Coronary artery (tissue), 2 donors: ENCODE results near the gene STK11IP.

Experiments used
- DNase-seq: peaks from one replicate; pipeline ENCODE4 v3.0.0-alpha.2; 2017; ENCODE audit warnings: low spot score
- H3K27ac ChIP-seq, 2 donors: fragments of 200-600 bp; sonication (generic); one replicate each; pipeline ENCODE4 v1.5.1; 2016 to 2019
- H3K4me3 ChIP-seq: fragments of 200-600 bp; sonication (generic); 2 replicates; pipeline ENCODE4 v1.5.1; 2016; ENCODE audit warnings: mild to moderate bottlenecking, moderate library complexity
- TF ChIP-seq, protein P1 (sequence below): fragments of 200-600 bp; sonication (generic); IDR thresholded peaks from one replicate; pipeline ENCODE4 v1.5.1; 2019; ENCODE audit warnings: antibody characterized with exemption

STK11IP gene

GRCh38 chr2:219620546-219620945, 22.9 kb downstream of the STK11IP start:
- no peak overlapping the region for H3K4me3 ChIP-seq
- no peak overlapping the region for H3K27ac ChIP-seq
- TF ChIP-seq, protein P1, sequence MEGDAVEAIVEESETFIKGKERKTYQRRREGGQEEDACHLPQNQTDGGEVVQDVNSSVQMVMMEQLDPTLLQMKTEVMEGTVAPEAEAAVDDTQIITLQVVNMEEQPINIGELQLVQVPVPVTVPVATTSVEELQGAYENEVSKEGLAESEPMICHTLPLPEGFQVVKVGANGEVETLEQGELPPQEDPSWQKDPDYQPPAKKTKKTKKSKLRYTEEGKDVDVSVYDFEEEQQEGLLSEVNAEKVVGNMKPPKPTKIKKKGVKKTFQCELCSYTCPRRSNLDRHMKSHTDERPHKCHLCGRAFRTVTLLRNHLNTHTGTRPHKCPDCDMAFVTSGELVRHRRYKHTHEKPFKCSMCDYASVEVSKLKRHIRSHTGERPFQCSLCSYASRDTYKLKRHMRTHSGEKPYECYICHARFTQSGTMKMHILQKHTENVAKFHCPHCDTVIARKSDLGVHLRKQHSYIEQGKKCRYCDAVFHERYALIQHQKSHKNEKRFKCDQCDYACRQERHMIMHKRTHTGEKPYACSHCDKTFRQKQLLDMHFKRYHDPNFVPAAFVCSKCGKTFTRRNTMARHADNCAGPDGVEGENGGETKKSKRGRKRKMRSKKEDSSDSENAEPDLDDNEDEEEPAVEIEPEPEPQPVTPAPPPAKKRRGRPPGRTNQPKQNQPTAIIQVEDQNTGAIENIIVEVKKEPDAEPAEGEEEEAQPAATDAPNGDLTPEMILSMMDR = no peak
- no peak for DNase-seq

DNA sequence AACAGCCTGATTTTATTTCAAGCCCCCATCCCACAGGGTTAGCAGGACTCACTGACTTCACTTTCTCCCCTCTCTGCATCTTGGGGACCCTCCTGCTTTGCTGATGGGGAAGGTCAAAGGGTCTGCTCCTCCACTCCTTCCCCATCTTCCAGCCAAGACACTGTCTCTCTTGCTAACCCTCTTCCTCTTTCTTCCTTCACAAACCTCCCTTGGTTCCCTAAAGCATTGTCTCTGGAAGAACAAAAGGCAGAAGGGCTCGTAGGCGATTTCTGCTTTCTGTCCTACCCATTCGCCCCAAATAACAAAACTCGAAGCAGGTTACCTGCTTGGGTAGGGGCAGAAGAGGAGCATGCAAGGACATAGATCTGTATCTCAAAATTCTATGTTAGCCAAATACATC, 24.3 kb downstream of the STK11IP start:
- Histone ChIP-seq H3K4me3 (no peak overlapping the region), H3K27ac (no peak overlapping the region)
- no peak for DNase-seq
- TF ChIP-seq, protein P1 = no peak

- TF ChIP-seq, protein P1 = no peak
- DNase-seq = no peak
- no peak overlapping the region for H3K27ac ChIP-seq
- no peak overlapping the region for H3K4me3 ChIP-seq
Measured at GRCh38 chr2:219622472-219622871, 24.8 kb downstream of the STK11IP start.

DNA sequence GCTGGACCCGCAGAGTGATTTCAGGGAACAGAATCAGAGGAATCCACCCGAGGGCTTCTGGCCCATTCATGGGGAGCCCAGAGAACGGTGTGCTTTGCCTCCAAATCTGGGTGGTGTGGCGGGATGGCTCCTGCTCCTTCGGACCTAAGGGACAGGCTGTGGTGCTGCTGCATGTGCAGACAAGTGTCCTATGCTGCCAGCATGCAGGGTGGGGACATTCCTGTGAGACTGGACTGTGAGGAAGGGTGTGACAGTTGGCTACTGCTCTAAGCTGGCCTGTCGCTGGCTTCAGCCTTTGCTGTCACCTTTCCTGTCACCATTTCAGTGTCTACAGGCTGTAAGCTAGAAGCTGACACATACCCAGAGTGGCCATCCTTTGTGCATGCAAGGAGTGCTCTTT, 26.9 kb downstream of the STK11IP start:
- DNase-seq = no peak
- TF ChIP-seq, protein P1 = no peak
- Histone ChIP-seq H3K27ac (no peak overlapping the region), H3K4me3 (no peak overlapping the region)

GRCh38 chr2:219625179-219625578, 27.5 kb downstream of the STK11IP start:
- TF ChIP-seq, protein P1 = no peak
- DNase-seq = no peak
- no peak overlapping the region for H3K27ac ChIP-seq
- no peak overlapping the region for H3K4me3 ChIP-seq

GRCh38 chr2:219626540-219626939, 28.9 kb downstream of the STK11IP start:
- H3K4me3 ChIP-seq = no peak overlapping the region
- TF ChIP-seq, protein P1 = no peak
- H3K27ac ChIP-seq = no peak overlapping the region
- no peak for DNase-seq

DNA sequence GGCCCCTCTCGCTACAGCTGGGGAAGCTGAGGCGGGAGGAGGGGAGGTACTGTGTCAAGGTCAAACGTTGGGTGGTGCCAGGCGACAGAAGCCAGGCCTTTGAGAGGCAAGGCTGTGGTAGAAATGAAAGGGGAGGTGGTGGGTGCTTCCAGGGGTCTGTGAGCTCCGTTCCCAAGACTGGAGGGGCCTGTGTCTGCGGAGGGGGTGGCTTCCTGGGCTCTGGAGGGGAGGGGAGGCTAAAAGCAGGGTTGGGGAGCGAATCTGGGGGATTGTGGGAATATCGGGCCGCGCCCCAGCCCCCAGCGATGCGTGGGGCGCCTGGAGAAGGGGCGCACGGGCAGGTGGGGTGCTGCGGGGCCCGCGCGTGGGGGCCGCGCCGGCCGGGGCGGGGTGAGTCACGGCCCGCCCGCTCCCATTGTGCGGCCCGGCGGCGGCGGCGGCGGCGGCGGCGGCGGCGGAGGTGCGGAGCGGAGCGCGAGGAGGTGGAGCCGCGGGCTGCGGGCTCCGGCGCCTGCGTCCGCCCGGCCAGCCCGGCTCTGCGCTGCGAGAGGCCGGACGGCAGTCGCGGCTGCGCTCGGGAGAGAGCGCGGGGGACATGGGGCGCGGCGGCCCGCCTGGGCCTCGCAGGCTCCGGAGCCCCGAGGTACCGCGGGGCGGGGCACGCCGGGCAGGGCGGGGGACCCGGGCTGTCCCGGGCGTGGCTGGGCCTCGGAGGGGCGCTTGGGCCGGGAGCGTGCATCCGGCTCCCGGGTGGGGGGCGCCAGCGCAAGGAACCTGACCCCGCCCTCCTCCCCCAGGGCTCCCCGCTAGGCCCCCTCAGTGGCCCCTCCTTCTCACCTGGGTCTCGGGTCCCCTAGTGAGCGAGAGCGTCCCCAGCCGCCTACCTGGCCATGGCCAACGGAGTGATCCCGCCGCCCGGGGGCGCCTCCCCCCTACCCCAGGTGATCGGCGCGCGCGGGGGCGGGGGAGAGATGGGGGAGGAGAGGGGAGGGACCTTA, 29.7 kb downstream of the STK11IP start, which contains the start of gene SLC4A3:
TSS of gene SLC4A3 (plus strand) at position 528 of the 998 bp plus-strand sequence. CDS start at position 891, 363 bp downstream.
- no peak for DNase-seq
- Histone ChIP-seq H3K4me3 (peak within 1 kb of the TSS; percentile 79), H3K27ac (peak within 1 kb of the TSS in 1 of 2 donors; percentile 28)
- TF ChIP-seq, protein P1 = no peak
